CD4-positive, CD25-positive, alpha-beta regulatory T cell (primary cell): Measurements from ENCODE around the gene NR2C2AP. TPM values are rescaled to one million over a fixed set of nuclear protein-coding genes. Genes with fewer than 3 reads are reported as not detected.
A peak's percentile ranks its signal among the peaks of the same experiment; 100 is the strongest.

Experiments
- ATAC-seq, 2 donors: fragments of 150-1000 bp; cut with Tn5 transposase; one replicate each; pipeline ENCODE4 v1.10.0; 2021; ENCODE audit warnings: low read depth in 2 of 2, moderate number of reproducible peaks in 2 of 2, moderate library complexity in 1 of 2
- DNase-seq, 3 donors: peaks; one replicate each; pipeline versions ENCODE4 v3.0.0 to v3.0.0-alpha.2; 2012 to 2022; ENCODE audit warnings: mixed read lengths in 1 of 3
- H3K27ac ChIP-seq: one replicate; pipeline ENCODE4 v1.7.0; 2013; ENCODE audit warnings: mild to moderate bottlenecking, low read length; ENCODE audit not compliant: insufficient read depth, poor library complexity, severe bottlenecking
- H3K27me3 ChIP-seq: one replicate; pipeline ENCODE4 v1.7.0; 2013; ENCODE audit warnings: low read length; ENCODE audit not compliant: control insufficient read depth, insufficient read depth
- H3K36me3 ChIP-seq: one replicate; pipeline ENCODE4 v1.7.0; 2013; ENCODE audit warnings: mild to moderate bottlenecking, low read length, moderate library complexity; ENCODE audit not compliant: control insufficient read depth, insufficient read depth
- H3K4me1 ChIP-seq: 2 replicates; pipeline ENCODE4 v1.7.0; 2013; ENCODE audit warnings: mild to moderate bottlenecking, low read length; ENCODE audit not compliant: insufficient read depth, control insufficient read depth, poor library complexity, severe bottlenecking
- H3K4me3 ChIP-seq: one replicate; pipeline ENCODE4 v1.7.0; 2013; ENCODE audit warnings: low read depth, mild to moderate bottlenecking, low read length, moderate library complexity
- H3K9me3 ChIP-seq, 2 experiments: 1 replicate in 1 of 2; 2 replicates in 1 of 2; pipeline ENCODE4 v1.7.0; 2013; ENCODE audit warnings: low read length in 2 of 2, mild to moderate bottlenecking in 1 of 2, moderate library complexity in 1 of 2; ENCODE audit not compliant: control insufficient read depth in 2 of 2
- H3K27ac Mint-ChIP-seq, 3 donors: one replicate each; pipeline ENCODE4 v1.8.0; 2020 to 2022; ENCODE audit warnings: mild to moderate bottlenecking in 3 of 3, mixed read lengths in 3 of 3, moderate library complexity in 2 of 3
- H3K27me3 Mint-ChIP-seq: one replicate; pipeline ENCODE4 v1.8.0; 2022; ENCODE audit warnings: mild to moderate bottlenecking, mixed read lengths
- H3K36me3 Mint-ChIP-seq: one replicate; pipeline ENCODE4 v1.8.0; 2020; ENCODE audit warnings: mixed read lengths
- H3K4me1 Mint-ChIP-seq, 4 donors: one replicate each; pipeline ENCODE4 v1.8.0; 2020 to 2022; ENCODE audit warnings: mixed read lengths in 4 of 4, mild to moderate bottlenecking in 1 of 4
- H3K4me3 Mint-ChIP-seq, 4 donors: one replicate each; pipeline ENCODE4 v1.8.0; 2020 to 2022; ENCODE audit warnings: mild to moderate bottlenecking in 4 of 4, mixed read lengths in 4 of 4, moderate library complexity in 3 of 4
- H3K9me3 Mint-ChIP-seq, 7 donors: one replicate each; pipeline ENCODE4 v1.8.0; 2020 to 2022; ENCODE audit warnings: mixed read lengths in 7 of 7, mild to moderate bottlenecking in 3 of 7, moderate library complexity in 2 of 7
- polyA plus RNA-seq, 4 donors: library from polyadenylated mRNA; unstranded; fragments of 300-500 nt; fragmentation: Illumina TruSeq; gene quantifications; one replicate each; pipeline ENCODE4 v1.2.3, GENCODE V29; 2021
- total RNA-seq: library from RNA; stranded (reverse); gene quantifications from one replicate; pipeline ENCODE4 v1.2.3, GENCODE V29; 2022

The NR2C2AP gene
- total and polyA plus RNA-seq, 5 donors from 2014 or later, result 17.6 to 31.2 (median 22.7) TPM

DNA sequence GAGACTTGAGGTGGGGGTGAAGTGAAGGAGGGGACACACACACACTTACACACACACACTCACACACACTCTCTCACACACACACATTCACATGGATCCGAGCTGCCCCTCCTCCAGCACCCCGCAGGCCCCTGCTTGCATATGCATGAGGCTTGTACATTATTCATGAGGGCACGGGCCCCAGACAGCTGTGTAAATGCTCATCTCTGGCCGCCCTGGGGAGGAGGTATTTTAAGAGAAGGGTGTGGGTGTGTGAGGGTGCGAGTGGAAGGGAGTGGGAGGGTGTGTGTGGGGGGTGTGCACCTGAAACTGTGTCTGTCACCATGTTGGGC, 10.9 kb upstream of the NR2C2AP start:
- ATAC-seq (no peak), DNase-seq (no peak)
- peaks cover 15% of the 10 kb centered on the region for H3K27me3 ChIP-seq
- Mint-ChIP-seq H3K36me3 (no peaks in the 10 kb centered on the region), H3K4me3 (no peak overlapping the region), H3K4me1 (peaks cover 0 to 5% (median 2%) of the 10 kb centered on the region in 4 donors), H3K9me3 (peaks cover 0 to 3% (median 0%) of the 10 kb centered on the region in 7 donors), H3K27ac (peak overlapping the region in 1 of 3 donors; percentile 2), H3K27me3 (peaks cover 38% of the 10 kb centered on the region)
- no peaks in the 10 kb centered on the region for H3K9me3 ChIP-seq
- H3K36me3 ChIP-seq, result no peaks in the 10 kb centered on the region
- H3K27ac ChIP-seq, result no peak overlapping the region
- H3K4me1 ChIP-seq, result no peaks in the 10 kb centered on the region
- no peak overlapping the region for H3K4me3 ChIP-seq

DNA sequence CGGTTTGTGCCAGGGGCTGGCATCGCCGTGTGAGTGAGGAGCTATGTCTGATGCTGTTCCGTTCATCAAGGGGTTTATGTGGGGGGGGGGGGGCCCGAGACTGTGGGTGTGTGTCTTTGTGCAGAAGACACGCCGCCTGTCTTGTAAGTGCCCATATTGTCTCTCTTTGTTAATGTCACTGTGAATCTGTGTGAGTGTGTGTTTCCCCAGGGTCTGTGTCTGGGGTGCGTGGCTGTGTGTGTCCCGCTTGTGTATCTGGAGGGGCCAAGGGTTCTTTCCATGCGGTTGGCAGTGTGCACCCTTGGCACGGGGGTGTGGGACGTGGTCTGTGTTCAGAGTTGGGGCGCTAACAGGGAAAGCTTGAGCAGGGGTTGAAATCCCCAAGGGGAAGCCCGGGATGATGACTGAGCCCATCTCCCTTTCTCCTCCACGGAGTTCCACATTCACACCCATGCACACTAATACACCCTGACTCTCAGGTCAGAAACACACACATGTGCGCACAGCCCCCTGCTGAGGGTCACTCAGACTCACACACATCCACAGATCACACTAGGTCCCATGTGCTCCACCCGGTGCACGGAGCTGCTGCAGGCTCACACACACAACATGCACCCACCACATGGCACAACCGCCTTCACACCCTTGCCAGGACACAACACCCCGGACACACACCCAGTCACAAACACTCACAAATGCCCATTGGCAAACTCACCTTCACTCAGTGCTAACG, 10.4 kb upstream of the NR2C2AP start:
- H3K27me3 ChIP-seq, result peaks cover 15% of the 10 kb centered on the region
- no peak overlapping the region for H3K4me3 Mint-ChIP-seq
- H3K36me3 Mint-ChIP-seq, result no peaks in the 10 kb centered on the region
- H3K27me3 Mint-ChIP-seq, result peaks cover 38% of the 10 kb centered on the region
- peaks cover 0 to 3% (median 0%) of the 10 kb centered on the region in 7 donors for H3K9me3 Mint-ChIP-seq
- H3K4me1 Mint-ChIP-seq, result peaks cover 0 to 7% (median 2%) of the 10 kb centered on the region in 4 donors
- H3K27ac ChIP-seq, result no peak overlapping the region
- H3K36me3 ChIP-seq, result no peaks in the 10 kb centered on the region
- no peaks in the 10 kb centered on the region for H3K9me3 ChIP-seq
- H3K4me3 ChIP-seq, result no peak overlapping the region
- H3K27ac Mint-ChIP-seq, result no peak overlapping the region
- ATAC-seq, result no peak
- H3K4me1 ChIP-seq, result no peaks in the 10 kb centered on the region
- DNase-seq, result no peak

DNA sequence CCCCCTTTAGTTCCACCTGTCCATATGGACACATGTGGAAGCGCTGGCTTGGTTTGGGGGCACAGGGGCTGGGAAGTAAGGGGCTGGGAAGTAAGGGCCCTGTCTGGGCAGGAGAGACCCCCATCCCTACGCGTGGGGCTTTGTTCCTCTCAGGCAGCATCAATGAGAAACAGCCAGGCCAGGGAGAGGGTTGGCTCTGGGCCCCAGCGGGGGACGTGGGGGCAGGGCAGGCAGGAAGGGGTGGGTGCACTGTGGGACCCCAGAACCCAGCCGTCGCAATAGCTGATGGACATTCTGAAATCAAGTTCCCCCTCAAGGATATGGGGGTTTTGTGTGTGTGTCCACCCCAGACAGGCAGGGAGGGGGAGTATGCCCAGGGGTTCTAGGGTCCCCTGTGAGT, 9.7 kb upstream of the NR2C2AP start:
- Histone ChIP-seq H3K27ac (no peak overlapping the region), H3K4me1 (peaks cover 2% of the 10 kb centered on the region), H3K36me3 (no peaks in the 10 kb centered on the region), H3K9me3 (no peaks in the 10 kb centered on the region), H3K27me3 (peaks cover 15% of the 10 kb centered on the region), H3K4me3 (no peak overlapping the region)
- ATAC-seq, result no peak
- H3K27ac Mint-ChIP-seq, result no peak overlapping the region
- peaks cover 0 to 8% (median 2%) of the 10 kb centered on the region in 4 donors for H3K4me1 Mint-ChIP-seq
- H3K4me3 Mint-ChIP-seq, result no peak overlapping the region
- no peak for DNase-seq
- H3K27me3 Mint-ChIP-seq, result peaks cover 37% of the 10 kb centered on the region
- peaks cover 0 to 3% (median 0%) of the 10 kb centered on the region in 7 donors for H3K9me3 Mint-ChIP-seq
- H3K36me3 Mint-ChIP-seq, result no peaks in the 10 kb centered on the region

DNA sequence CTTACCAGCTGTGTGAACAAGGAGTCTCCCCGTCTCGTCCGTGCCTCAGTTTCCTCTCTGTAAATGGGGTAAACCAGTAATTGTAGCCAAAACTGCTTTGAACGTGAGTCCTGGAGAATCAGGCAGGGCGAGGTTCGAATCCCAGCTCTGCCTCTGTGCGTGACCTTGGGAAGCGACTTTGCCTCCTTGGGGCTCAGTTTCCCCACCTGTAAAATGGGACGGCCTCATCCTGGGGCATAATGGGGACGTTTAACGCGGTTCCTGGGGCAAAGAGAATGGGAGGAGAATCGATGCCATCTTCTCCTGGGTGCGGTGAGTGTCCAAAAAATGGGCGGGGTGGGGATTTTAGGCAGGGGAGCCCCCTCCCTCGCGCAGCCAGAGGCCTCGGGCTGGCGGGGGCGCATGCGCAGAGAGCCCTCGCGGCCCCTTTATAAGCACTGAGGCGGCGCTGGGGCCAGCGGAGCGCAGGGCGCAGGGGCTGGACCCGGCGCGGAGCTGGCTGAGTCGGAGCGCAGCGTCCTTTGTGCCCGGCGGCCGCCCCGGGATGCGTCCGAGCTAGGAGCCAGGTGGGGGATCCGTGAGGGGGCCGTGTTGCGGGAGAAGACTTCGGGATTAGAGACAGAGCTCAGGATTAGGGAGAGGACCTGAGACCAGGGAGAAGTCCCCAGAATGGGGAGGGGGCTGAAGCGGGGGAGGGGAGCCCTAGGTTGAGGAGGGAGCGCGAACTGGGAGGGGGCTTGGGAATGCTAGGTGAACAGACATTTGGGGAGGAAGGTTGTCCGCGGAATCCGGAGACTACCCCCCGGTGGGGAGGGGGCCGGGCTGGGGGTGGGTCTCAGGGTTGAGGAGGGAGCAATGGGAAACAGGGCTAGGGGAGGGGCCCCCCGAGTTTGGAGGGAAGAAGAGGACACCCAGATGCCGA, 8.5 kb upstream of the NR2C2AP start, which contains the start of gene NCAN:
TSS of gene NCAN (plus strand) at position 460 of the 922 bp plus-strand sequence. CDS start 4,996 bp downstream, outside the sequence.
- Mint-ChIP-seq H3K4me1 (peaks cover 0 to 20% (median 7%) of the 10 kb centered on the region in 4 donors), H3K36me3 (no peaks in the 10 kb centered on the region), H3K27me3 (peaks cover 37% of the 10 kb centered on the region), H3K9me3 (peaks cover 0 to 3% (median 0%) of the 10 kb centered on the region in 7 donors), H3K27ac (no peak within 1 kb of the TSS), H3K4me3 (no peak within 1 kb of the TSS)
- no peaks in the 10 kb centered on the region for H3K36me3 ChIP-seq
- peaks cover 13% of the 10 kb centered on the region for H3K4me1 ChIP-seq
- H3K9me3 ChIP-seq, result no peaks in the 10 kb centered on the region
- H3K4me3 ChIP-seq, result no peak within 1 kb of the TSS
- no peak within 1 kb of the TSS for H3K27ac ChIP-seq
- ATAC-seq, result no peak
- peaks cover 15% of the 10 kb centered on the region for H3K27me3 ChIP-seq
- no peak for DNase-seq

DNA sequence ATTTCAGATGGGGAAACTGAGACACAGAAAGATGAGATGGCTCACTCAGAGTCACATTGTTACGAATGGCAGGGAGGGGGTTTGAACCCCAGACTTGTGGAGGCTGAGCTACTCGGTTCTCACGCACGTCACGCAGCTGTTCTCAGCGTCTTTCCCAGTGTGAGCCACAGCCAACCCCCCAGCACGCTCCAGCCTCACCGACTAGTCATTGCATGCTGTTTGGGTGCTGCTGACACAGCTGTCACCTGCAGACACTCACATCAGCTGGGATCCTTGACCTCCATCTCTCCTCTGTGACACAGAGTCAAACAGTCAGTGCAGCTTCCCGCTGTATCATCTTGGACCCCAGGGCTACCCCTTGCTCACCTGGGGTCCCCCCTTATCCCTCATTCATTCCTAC, 6.2 kb upstream of the NR2C2AP start:
- no peaks in the 10 kb centered on the region for H3K9me3 ChIP-seq
- no peaks in the 10 kb centered on the region for H3K36me3 ChIP-seq
- peaks cover 18% of the 10 kb centered on the region for H3K4me1 ChIP-seq
- Mint-ChIP-seq H3K9me3 (peaks cover 0 to 3% (median 0%) of the 10 kb centered on the region in 7 donors), H3K27me3 (peaks cover 32% of the 10 kb centered on the region), H3K27ac (no peak overlapping the region), H3K4me3 (no peak overlapping the region), H3K36me3 (no peaks in the 10 kb centered on the region), H3K4me1 (peaks cover 0 to 28% (median 11%) of the 10 kb centered on the region in 4 donors)
- H3K27me3 ChIP-seq, result peaks cover 12% of the 10 kb centered on the region
- H3K4me3 ChIP-seq, result no peak overlapping the region
- no peak for DNase-seq
- ATAC-seq, result no peak
- no peak overlapping the region for H3K27ac ChIP-seq

DNA sequence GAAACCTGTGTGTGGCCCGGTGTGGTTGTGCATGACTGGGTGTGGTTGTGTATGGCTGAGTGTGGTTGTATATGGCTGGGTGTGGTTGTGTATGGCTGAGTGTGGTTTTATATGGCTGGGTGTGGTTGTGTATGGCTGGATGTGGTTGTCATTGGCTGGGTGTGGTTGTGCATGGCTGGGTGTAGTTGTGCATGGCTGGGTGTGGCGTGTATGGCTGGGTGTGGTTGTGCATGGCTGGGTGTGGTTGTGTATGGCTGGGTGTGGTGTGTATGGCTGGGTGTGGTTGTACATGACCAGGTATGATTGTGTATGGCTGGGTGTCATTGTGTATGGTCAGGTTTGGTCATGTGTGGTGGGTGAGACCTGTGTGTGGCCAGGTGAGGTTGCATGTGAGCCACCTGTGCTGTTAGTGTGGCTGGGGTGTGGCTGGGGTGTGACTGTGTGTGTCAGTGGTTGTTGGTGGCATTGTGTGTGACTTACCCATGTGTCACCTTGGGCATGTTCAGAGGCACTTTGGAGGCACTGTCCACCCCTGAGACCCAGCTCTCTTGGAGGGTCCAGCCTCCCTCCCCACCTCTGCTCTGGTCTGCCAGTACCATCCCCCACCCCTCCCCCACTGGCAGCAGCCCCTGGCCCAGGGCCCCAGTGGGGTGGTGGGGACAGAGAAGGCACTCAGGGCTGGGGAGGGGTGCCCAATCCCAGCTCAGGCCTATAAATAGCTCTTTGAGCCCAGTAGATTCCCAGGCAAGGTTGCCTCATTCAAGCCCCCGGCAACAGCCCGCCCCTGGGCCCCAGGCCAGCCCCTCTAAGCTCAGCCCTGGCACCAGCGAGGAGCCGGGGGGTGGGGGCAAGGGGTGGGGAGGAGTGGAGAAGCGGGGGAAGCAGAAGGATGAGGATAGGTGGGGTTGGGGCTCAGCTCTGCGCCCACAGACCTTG, 4.7 kb upstream of the NR2C2AP start:
- Histone ChIP-seq H3K36me3 (no peaks in the 10 kb centered on the region), H3K4me1 (peaks cover 25% of the 10 kb centered on the region), H3K27ac (no peak overlapping the region), H3K27me3 (peaks cover 7% of the 10 kb centered on the region), H3K9me3 (no peaks in the 10 kb centered on the region), H3K4me3 (no peak overlapping the region)
- H3K4me3 Mint-ChIP-seq, result peak overlapping the region in 3 of 4 donors; percentile 63 to 74 (median 66)
- peaks cover 27% of the 10 kb centered on the region for H3K27me3 Mint-ChIP-seq
- no peaks in the 10 kb centered on the region for H3K36me3 Mint-ChIP-seq
- peak in 1 of 3 donors; percentile 57 for DNase-seq
- peak overlapping the region in 2 of 3 donors; percentile 81 to 88 for H3K27ac Mint-ChIP-seq
- H3K4me1 Mint-ChIP-seq, result peaks cover 0 to 36% (median 15%) of the 10 kb centered on the region in 4 donors
- ATAC-seq, result no peak
- H3K9me3 Mint-ChIP-seq, result peaks cover 0 to 1% (median 0%) of the 10 kb centered on the region in 7 donors

DNA sequence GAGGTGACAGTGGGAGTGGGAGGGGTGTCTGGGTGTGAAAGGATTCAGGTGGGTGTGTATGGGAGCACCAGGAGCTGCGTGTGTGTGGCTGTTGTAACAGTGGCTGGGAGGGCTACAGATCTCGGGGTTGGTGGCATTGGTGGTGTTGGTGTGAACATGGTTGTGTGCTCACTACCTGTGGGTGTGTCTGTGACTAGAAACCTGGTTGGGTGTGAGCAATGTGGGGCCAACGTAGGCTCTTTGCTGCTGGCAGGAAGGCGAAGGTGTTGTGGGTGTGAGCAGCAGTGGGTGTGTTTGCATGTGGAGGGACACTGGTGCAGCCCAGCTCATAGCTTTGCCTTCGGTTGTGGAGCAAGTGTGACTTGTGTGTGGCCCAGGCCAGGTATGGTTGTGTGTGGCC, 3.7 kb upstream of the NR2C2AP start:
- Histone ChIP-seq H3K27ac (no peak overlapping the region), H3K36me3 (no peaks in the 10 kb centered on the region), H3K4me3 (no peak overlapping the region), H3K9me3 (no peaks in the 10 kb centered on the region), H3K27me3 (peaks cover 5% of the 10 kb centered on the region), H3K4me1 (peaks cover 35% of the 10 kb centered on the region)
- DNase-seq, result peak in 1 of 3 donors; percentile 17
- Mint-ChIP-seq H3K36me3 (no peaks in the 10 kb centered on the region), H3K9me3 (peaks cover 0 to 1% (median 0%) of the 10 kb centered on the region in 7 donors), H3K27me3 (peaks cover 21% of the 10 kb centered on the region), H3K4me1 (peaks cover 0 to 46% (median 16%) of the 10 kb centered on the region in 4 donors), H3K27ac (peak overlapping the region in 2 of 3 donors; percentile 77 to 81), H3K4me3 (peak overlapping the region; percentile 3 to 77 (median 58))
- no peak for ATAC-seq
